Hematopoietic multipotent progenitor cell (in vitro differentiated cells): ENCODE measurements around the gene LRFN2. TPM values are rescaled to one million over a fixed set of nuclear protein-coding genes. Genes with fewer than 3 reads are reported as not detected.

Experiments
- DNase-seq, 3 donors: peaks; one replicate each; pipeline ENCODE4 v3.0.0-alpha.2; 2011 to 2015; ENCODE audit warnings: low read depth in 2 of 3, low spot score in 2 of 3
- total RNA-seq: library from RNA; depleted of rRNA; stranded (reverse); fragments of >200 nt; gene quantifications from one replicate; pipeline ENCODE4 v1.2.3, GENCODE V29; 2012

Gene LRFN2
- total RNA-seq, 1 donor = 0.27 TPM

GRCh38 chr6:40387127-40387870, 199.9 kb downstream of the LRFN2 start:
- no peak for DNase-seq

GRCh38 chr6:40386200-40386599, 201.0 kb downstream of the LRFN2 start:
- DNase-seq = no peak

GRCh38 chr6:40383348-40384115, 203.6 kb downstream of the LRFN2 start:
- DNase-seq = no peak

GRCh38 chr6:40380271-40380670, 206.9 kb downstream of the LRFN2 start:
- no peak for DNase-seq

- DNase-seq = no peak
Measured at GRCh38 chr6:40379811-40380210, 207.4 kb downstream of the LRFN2 start.

- DNase-seq = no peak
Measured at GRCh38 chr6:40378725-40379074, 208.5 kb downstream of the LRFN2 start.

GRCh38 chr6:40378071-40378724, 209.0 kb downstream of the LRFN2 start:
- no peak for DNase-seq

GRCh38 chr6:40377173-40377806, 209.9 kb downstream of the LRFN2 start:
- no peak for DNase-seq

GRCh38 chr6:40376113-40376650, 211.0 kb downstream of the LRFN2 start:
- DNase-seq = no peak

GRCh38 chr6:40373267-40373666, 213.9 kb downstream of the LRFN2 start:
- no peak for DNase-seq

GRCh38 chr6:40371621-40372020, 215.5 kb downstream of the LRFN2 start:
- DNase-seq = no peak

- no peak for DNase-seq
Measured at GRCh38 chr6:40371095-40371494, 216.1 kb downstream of the LRFN2 start.

GRCh38 chr6:40369891-40370290, 217.3 kb downstream of the LRFN2 start:
- DNase-seq = no peak

- DNase-seq = no peak
Measured at GRCh38 chr6:40369042-40369441, 218.1 kb downstream of the LRFN2 start.

- DNase-seq = no peak
Measured at GRCh38 chr6:40362859-40363258, 224.3 kb downstream of the LRFN2 start.

- DNase-seq = no peak
Measured at GRCh38 chr6:40359808-40360207, 227.4 kb downstream of the LRFN2 start.

- DNase-seq = no peak
Measured at GRCh38 chr6:40358473-40359460, 228.4 kb downstream of the LRFN2 start.

- no peak for DNase-seq
Measured at GRCh38 chr6:40356242-40356910, 230.8 kb downstream of the LRFN2 start.

- DNase-seq = no peak
Measured at GRCh38 chr6:40355532-40355931, 231.6 kb downstream of the LRFN2 start.
